PC-3 (cell line): ENCODE measurements around the gene UACA. TPM values are rescaled to one million over a fixed set of nuclear protein-coding genes. Genes with fewer than 3 reads are reported as not detected.

ENCODE experiments used
- ATAC-seq: fragments of 200-7000 bp; cut with Tn5 transposase; 2 replicates; pipeline ENCODE4 v1.9.1; 2020; ENCODE audit warnings: mild to moderate bottlenecking, moderate library complexity
- BruUV-seq: library from RNA; stranded (reverse); fragments of 400-500 nt; replicated peaks from 2 replicates; lab custom pipeline; 2021; lab: Mats Ljungman, UMichigan
- CTCF ChIA-PET: fragments of 300-600 bp; sonication (Branson Sonifier 250); formaldehyde crosslinking; loops from one replicate; lab custom pipeline; 2022; ENCODE audit warnings: antibody characterized with exemption; lab: Charles Lee
- POLR2A ChIA-PET: fragments of 300-600 bp; sonication (Branson Sonifier 250); formaldehyde crosslinking; loops from one replicate; lab custom pipeline; 2022; ENCODE audit warnings: antibody characterized with exemption; ENCODE audit not compliant: unreplicated experiment; lab: Charles Lee
- DNase-seq: peaks from one replicate; pipeline ENCODE4 v3.0.0-alpha.2; 2015
- H2AFZ ChIP-seq: fragments of 300-600 bp; sonication (generic); 2 replicates; pipeline ENCODE4 v1.6.0; 2016; ENCODE audit warnings: antibody characterized with exemption, low read length
- H3F3A ChIP-seq: fragments of 300-600 bp; sonication (generic); one replicate; pipeline ENCODE4 v1.6.0; 2017; ENCODE audit warnings: antibody characterized with exemption, low read length, control low read depth, mild to moderate bottlenecking; ENCODE audit not compliant: unreplicated experiment
- H3K27ac ChIP-seq: fragments of 300-600 bp; sonication (generic); 2 replicates; pipeline ENCODE4 v1.5.1; 2016; ENCODE audit warnings: mild to moderate bottlenecking, low read length
- H3K27me3 ChIP-seq: fragments of 300-600 bp; sonication (generic); 2 replicates; pipeline ENCODE4 v1.6.1; 2016; ENCODE audit warnings: low read length, mixed read lengths
- H3K36me3 ChIP-seq: fragments of 300-600 bp; sonication (generic); 2 replicates; pipeline ENCODE4 v1.6.1; 2016; ENCODE audit warnings: low read depth, mixed run types, low read length, mixed read lengths
- H3K4me1 ChIP-seq: fragments of 300-600 bp; sonication (generic); 2 replicates; pipeline ENCODE4 v1.5.1; 2016; ENCODE audit warnings: low read length; ENCODE audit not compliant: insufficient read depth
- H3K4me2 ChIP-seq: fragments of 300-600 bp; sonication (generic); 2 replicates; pipeline ENCODE4 v1.6.0; 2016; ENCODE audit warnings: low read length
- H3K4me3 ChIP-seq: fragments of 300-600 bp; sonication (generic); 2 replicates; pipeline ENCODE4 v1.5.1; 2016; ENCODE audit warnings: mild to moderate bottlenecking, low read length, mixed read lengths
- H3K79me2 ChIP-seq: fragments of 300-600 bp; sonication (generic); 2 replicates; pipeline ENCODE4 v1.6.1; 2017; ENCODE audit warnings: low read length, mixed read lengths
- H3K9ac ChIP-seq: fragments of 300-600 bp; sonication (generic); 2 replicates; pipeline ENCODE4 v1.6.0; 2016; ENCODE audit warnings: mild to moderate bottlenecking, low read length
- H3K9me2 ChIP-seq: fragments of 300-600 bp; sonication (generic); replicated peaks from 2 replicates; pipeline ENCODE4 v1.6.1; 2016; ENCODE audit warnings: mixed run types, low read length, mixed read lengths
- H3K9me3 ChIP-seq: fragments of 300-600 bp; sonication (generic); 2 replicates; pipeline ENCODE4 v1.6.1; 2016; ENCODE audit warnings: low read length, mixed read lengths
- H4K20me1 ChIP-seq: fragments of 300-600 bp; sonication (generic); 2 replicates; pipeline ENCODE4 v1.6.1; 2016; ENCODE audit warnings: low read length, mixed read lengths
- CTCF ChIP-seq: fragments of 300-600 bp; sonication (generic); conservative IDR thresholded peaks from 2 replicates; pipeline ENCODE4 v1.5.1; 2017; ENCODE audit warnings: antibody characterized with exemption, low read depth, mild to moderate bottlenecking, low read length
- EZH2 ChIP-seq: fragments of 300-600 bp; sonication (generic); IDR thresholded peaks from one replicate; pipeline ENCODE4 v1.6.1; 2017; ENCODE audit warnings: antibody characterized with exemption, mild to moderate bottlenecking, low read length; ENCODE audit not compliant: unreplicated experiment
- EZH2phosphoT487 ChIP-seq: fragments of 300-600 bp; sonication (generic); IDR thresholded peaks from 2 replicates; pipeline ENCODE4 v1.6.1; 2018; ENCODE audit warnings: mild to moderate bottlenecking, antibody characterized with exemption, low read length, borderline replicate concordance
- intact Hi-C: fragments of 100-400 bp; cut with micrococcal nuclease; formaldehyde crosslinking; loops from 2 replicates; pipeline ENCODE4 v1.9.0; 2023
- total RNA-seq: library from RNA; depleted of rRNA; stranded (reverse); fragments of >200 nt; gene quantifications from 2 replicates; pipeline ENCODE4 v1.2.3, GENCODE V29; 2014

Gene UACA
- total RNA-seq, 1 experiment from 2014 or later, result 21.7 TPM

- intact Hi-C loops, result no loop called here
- Histone ChIP-seq H3K36me3 (peaks cover 5% of the 10 kb centered on the region; the same call in 1 of the 2 replicates), H4K20me1 (no peaks in the 10 kb centered on the region)
Observed at GRCh38 chr15:70754862-70755261, 8.5 kb downstream of the UACA start.

GRCh38 chr15:70753101-70753829 lies 10.1 kb downstream of the UACA start:
- no TSS peak for BruUV-seq
- H3K27me3 ChIP-seq, result no peaks in the 10 kb centered on the region
- no peak overlapping the region for H2AFZ ChIP-seq
- intact Hi-C loops, result no loop called here
- H3K4me3 ChIP-seq, result no peak overlapping the region
- H3K9me2 ChIP-seq, result no peaks in the 10 kb centered on the region
- no peak overlapping the region for H3K4me2 ChIP-seq
- H3K27ac ChIP-seq, result no peak overlapping the region
- no peak for ATAC-seq
- no peaks in the 10 kb centered on the region for H3K9me3 ChIP-seq
- ChIA-PET CTCF (no interaction called here), POLR2A (interaction anchor here (0.5 to 0.7 kb wide), 2 partner anchors 58 to 1137 kb away, joined by 4 to 13 read pairs; no protein-coding TSS in a partner anchor)
- no peaks in the 10 kb centered on the region for H3K4me1 ChIP-seq
- H3K36me3 ChIP-seq, result peaks cover 5% of the 10 kb centered on the region; the same call in 1 of the 2 replicates
- DNase-seq, result no peak
- no peak for TF ChIP-seq EZH2phosphoT487
- no peak for TF ChIP-seq CTCF
- no peak for TF ChIP-seq EZH2
- no peak overlapping the region for H3K9ac ChIP-seq
- H3K79me2 ChIP-seq, result peaks cover 69% of the 10 kb centered on the region
- no peaks in the 10 kb centered on the region for H3F3A ChIP-seq
- no peaks in the 10 kb centered on the region for H4K20me1 ChIP-seq

More at GRCh38 chr15:70754862-70755261, 8.5 kb downstream of the UACA start:
- ChIA-PET CTCF (no interaction called here), POLR2A (no interaction called here)
- no TSS peak for BruUV-seq
- Histone ChIP-seq H3K4me2 (no peak overlapping the region), H3K27me3 (no peaks in the 10 kb centered on the region), H3K9ac (no peak overlapping the region), H3K27ac (no peak overlapping the region), H3K9me2 (no peaks in the 10 kb centered on the region), H3F3A (no peaks in the 10 kb centered on the region), H3K4me1 (no peaks in the 10 kb centered on the region), H3K4me3 (no peak overlapping the region), H3K9me3 (no peaks in the 10 kb centered on the region), H3K79me2 (peaks cover 80% of the 10 kb centered on the region), H2AFZ (no peak overlapping the region)
- TF ChIP-seq EZH2phosphoT487, result no peak
- TF ChIP-seq CTCF, result peak; percentile 39; the same call in 1 of the 2 replicates
- no peak for TF ChIP-seq EZH2
- ATAC-seq (no peak), DNase-seq (no peak)

GRCh38 chr15:70752193-70752635 lies 11.1 kb downstream of the UACA start:
- no peak overlapping the region for H3K9ac ChIP-seq
- H3K4me2 ChIP-seq, result no peak overlapping the region
- no peaks in the 10 kb centered on the region for H3K9me3 ChIP-seq
- no peaks in the 10 kb centered on the region for H4K20me1 ChIP-seq
- intact Hi-C loops, result no loop called here
- no peaks in the 10 kb centered on the region for H3K36me3 ChIP-seq
- ATAC-seq (no peak), DNase-seq (no peak)
- no peaks in the 10 kb centered on the region for H3K9me2 ChIP-seq
- no TSS peak for BruUV-seq
- no peaks in the 10 kb centered on the region for H3K27me3 ChIP-seq
- CTCF ChIA-PET, result no interaction called here
- no peaks in the 10 kb centered on the region for H3F3A ChIP-seq
- TF ChIP-seq EZH2 (no peak), EZH2phosphoT487 (no peak), CTCF (no peak)
- H3K27ac ChIP-seq, result no peak overlapping the region
- POLR2A ChIA-PET, result interaction anchor here (0.7 kb wide), 1 partner anchor 1136 kb away, joined by 4 read pairs; no protein-coding TSS in a partner anchor
- H3K4me1 ChIP-seq, result no peaks in the 10 kb centered on the region
- H3K4me3 ChIP-seq, result no peak overlapping the region
- peaks cover 64% of the 10 kb centered on the region for H3K79me2 ChIP-seq
- no peak overlapping the region for H2AFZ ChIP-seq
